ENCODE results near the gene UVSSA.

- TF ChIP-seq, protein P1, sequence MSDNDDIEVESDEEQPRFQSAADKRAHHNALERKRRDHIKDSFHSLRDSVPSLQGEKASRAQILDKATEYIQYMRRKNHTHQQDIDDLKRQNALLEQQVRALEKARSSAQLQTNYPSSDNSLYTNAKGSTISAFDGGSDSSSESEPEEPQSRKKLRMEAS (IDR thresholded peaks at IDR 0.05; ENCODE audit: low read depth, low read length) = no peak
- TF ChIP-seq, protein P2, sequence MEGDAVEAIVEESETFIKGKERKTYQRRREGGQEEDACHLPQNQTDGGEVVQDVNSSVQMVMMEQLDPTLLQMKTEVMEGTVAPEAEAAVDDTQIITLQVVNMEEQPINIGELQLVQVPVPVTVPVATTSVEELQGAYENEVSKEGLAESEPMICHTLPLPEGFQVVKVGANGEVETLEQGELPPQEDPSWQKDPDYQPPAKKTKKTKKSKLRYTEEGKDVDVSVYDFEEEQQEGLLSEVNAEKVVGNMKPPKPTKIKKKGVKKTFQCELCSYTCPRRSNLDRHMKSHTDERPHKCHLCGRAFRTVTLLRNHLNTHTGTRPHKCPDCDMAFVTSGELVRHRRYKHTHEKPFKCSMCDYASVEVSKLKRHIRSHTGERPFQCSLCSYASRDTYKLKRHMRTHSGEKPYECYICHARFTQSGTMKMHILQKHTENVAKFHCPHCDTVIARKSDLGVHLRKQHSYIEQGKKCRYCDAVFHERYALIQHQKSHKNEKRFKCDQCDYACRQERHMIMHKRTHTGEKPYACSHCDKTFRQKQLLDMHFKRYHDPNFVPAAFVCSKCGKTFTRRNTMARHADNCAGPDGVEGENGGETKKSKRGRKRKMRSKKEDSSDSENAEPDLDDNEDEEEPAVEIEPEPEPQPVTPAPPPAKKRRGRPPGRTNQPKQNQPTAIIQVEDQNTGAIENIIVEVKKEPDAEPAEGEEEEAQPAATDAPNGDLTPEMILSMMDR (IDR thresholded peaks at IDR 0.05; ENCODE audit: low read depth, low read length) = no peak
- TF ChIP-seq POLR2A (IDR thresholded peaks at IDR 0.05; ENCODE audit: extremely low read depth, insufficient read length) = no peak
Observed at GRCh38 chr4:1404573-1405253, 57.7 kb downstream of the UVSSA start.

Data from NB4 (cell line).